ENCODE data around the gene GNA14. TPM values are rescaled to one million over a fixed set of nuclear protein-coding genes. Genes with fewer than 3 reads are reported as not detected.

Gene GNA14
- total and polyA plus RNA-seq, 2 experiments from 2014 or later, result 0.21 to 0.36 TPM

GRCh38 chr9:77457916-77458592 lies 190.1 kb downstream of the GNA14 start:
- Histone ChIP-seq H3K4me1 (ENCODE audit: low read depth) (no peaks in the 10 kb centered on the region), H3K27ac (no peak overlapping the region), H3K27me3 (no peaks in the 10 kb centered on the region), H3K4me3 (no peak overlapping the region), H3K9me3 (ENCODE audit: low read depth) (no peaks in the 10 kb centered on the region), H3K36me3 (no peaks in the 10 kb centered on the region)
- TF ChIP-seq CTCF (IDR thresholded peaks at IDR 0.05; ENCODE audit: low read depth, low read length), result peak; percentile 92
- DNase-seq (ENCODE audit: low read depth in 1 of 2, low spot score in 1 of 2), result peak; percentile 75 to 81

GRCh38 chr9:77456829-77457437 lies 191.2 kb downstream of the GNA14 start:
- no peaks in the 10 kb centered on the region for H3K36me3 ChIP-seq
- peak; percentile 82 to 92 for DNase-seq (ENCODE audit: low read depth in 1 of 2, low spot score in 1 of 2)
- no peaks in the 10 kb centered on the region for H3K27me3 ChIP-seq
- H3K4me3 ChIP-seq, result no peak overlapping the region
- no peaks in the 10 kb centered on the region for H3K9me3 ChIP-seq (ENCODE audit: low read depth)
- peak; percentile 94 for TF ChIP-seq CTCF (IDR thresholded peaks at IDR 0.05; ENCODE audit: low read depth, low read length)
- no peak overlapping the region for H3K27ac ChIP-seq
- no peaks in the 10 kb centered on the region for H3K4me1 ChIP-seq (ENCODE audit: low read depth)

- Histone ChIP-seq H3K36me3 (no peaks in the 10 kb centered on the region), H3K4me3 (no peak overlapping the region), H3K27ac (no peak overlapping the region), H3K4me1 (ENCODE audit: low read depth) (no peaks in the 10 kb centered on the region), H3K9me3 (ENCODE audit: low read depth) (no peaks in the 10 kb centered on the region), H3K27me3 (no peaks in the 10 kb centered on the region)
- DNase-seq (ENCODE audit: low read depth in 1 of 2, low spot score in 1 of 2), result peak in 1 of 2 donors; percentile 51
- peak; percentile 70 for TF ChIP-seq CTCF (IDR thresholded peaks at IDR 0.05; ENCODE audit: low read depth, low read length)
Measured at GRCh38 chr9:77455312-77455927, 192.7 kb downstream of the GNA14 start.

- H3K36me3 ChIP-seq, result no peaks in the 10 kb centered on the region
- no peak overlapping the region for H3K4me3 ChIP-seq
- no peaks in the 10 kb centered on the region for H3K27me3 ChIP-seq
- H3K9me3 ChIP-seq (ENCODE audit: low read depth), result no peaks in the 10 kb centered on the region
- no peak overlapping the region for H3K27ac ChIP-seq
- DNase-seq (ENCODE audit: low read depth in 1 of 2, low spot score in 1 of 2), result no peak
- H3K4me1 ChIP-seq (ENCODE audit: low read depth), result no peaks in the 10 kb centered on the region
- TF ChIP-seq CTCF (IDR thresholded peaks at IDR 0.05; ENCODE audit: low read depth, low read length), result no peak
Measured at GRCh38 chr9:77454663-77455062, 193.5 kb downstream of the GNA14 start.

- H3K9me3 ChIP-seq (ENCODE audit: low read depth), result no peaks in the 10 kb centered on the region
- no peak overlapping the region for H3K4me3 ChIP-seq
- H3K4me1 ChIP-seq (ENCODE audit: low read depth), result no peaks in the 10 kb centered on the region
- H3K36me3 ChIP-seq, result no peaks in the 10 kb centered on the region
- H3K27me3 ChIP-seq, result no peaks in the 10 kb centered on the region
- no peak for DNase-seq (ENCODE audit: low read depth in 1 of 2, low spot score in 1 of 2)
- TF ChIP-seq CTCF (IDR thresholded peaks at IDR 0.05; ENCODE audit: low read depth, low read length), result no peak
- no peak overlapping the region for H3K27ac ChIP-seq
Measured at GRCh38 chr9:77453825-77454647, 194.1 kb downstream of the GNA14 start.
